ENCODE data around the gene CLCN7.

Gene CLCN7

GRCh38 chr16:1460602-1461138 is 14.2 kb downstream of the CLCN7 start:
- no peak for DNase-seq

DNA sequence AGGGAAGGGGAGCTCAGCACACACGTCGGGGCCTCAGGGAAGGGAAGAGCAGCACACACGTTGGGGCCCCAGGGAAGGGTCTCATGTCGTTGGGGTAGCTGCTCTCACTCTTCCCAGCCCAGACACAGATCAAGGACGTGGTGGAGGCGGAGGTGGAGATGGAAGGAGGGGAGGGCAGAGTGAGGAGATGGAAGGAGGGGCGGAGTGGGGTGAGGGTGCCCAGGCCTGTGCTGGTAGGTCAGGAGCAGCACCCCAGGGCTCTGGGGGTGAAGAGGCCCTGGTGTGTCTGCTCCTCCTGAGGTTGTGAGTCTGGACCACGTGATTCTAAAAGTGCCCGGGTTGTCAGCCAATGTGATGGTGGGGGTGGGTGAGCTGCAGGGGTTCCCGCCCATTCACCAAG is 14.9 kb downstream of the CLCN7 start:
- DNase-seq: no peak

DNA sequence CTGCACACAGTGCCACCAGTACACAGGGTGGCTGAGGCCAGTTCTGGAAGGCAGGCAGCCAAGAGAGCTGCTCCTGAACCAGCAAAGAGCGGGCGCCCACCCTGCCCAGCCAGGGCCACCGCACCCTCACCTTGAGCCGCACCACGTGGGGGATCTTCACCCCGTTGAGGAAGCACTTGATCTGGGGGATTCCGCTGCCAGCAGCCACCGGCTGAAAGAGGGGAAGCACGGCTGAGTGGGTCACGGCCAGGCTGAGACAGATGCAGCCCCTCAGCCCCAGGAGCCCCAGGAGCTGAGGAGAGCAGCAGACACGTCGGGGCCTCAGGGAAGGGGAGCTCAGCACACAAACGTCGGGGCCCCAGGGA is 15.9 kb downstream of the CLCN7 start:
- no peak for DNase-seq

- DNase-seq: no peak
These were observed 16.4 kb downstream of the CLCN7 start for GRCh38 chr16:1458336-1458976.

DNA sequence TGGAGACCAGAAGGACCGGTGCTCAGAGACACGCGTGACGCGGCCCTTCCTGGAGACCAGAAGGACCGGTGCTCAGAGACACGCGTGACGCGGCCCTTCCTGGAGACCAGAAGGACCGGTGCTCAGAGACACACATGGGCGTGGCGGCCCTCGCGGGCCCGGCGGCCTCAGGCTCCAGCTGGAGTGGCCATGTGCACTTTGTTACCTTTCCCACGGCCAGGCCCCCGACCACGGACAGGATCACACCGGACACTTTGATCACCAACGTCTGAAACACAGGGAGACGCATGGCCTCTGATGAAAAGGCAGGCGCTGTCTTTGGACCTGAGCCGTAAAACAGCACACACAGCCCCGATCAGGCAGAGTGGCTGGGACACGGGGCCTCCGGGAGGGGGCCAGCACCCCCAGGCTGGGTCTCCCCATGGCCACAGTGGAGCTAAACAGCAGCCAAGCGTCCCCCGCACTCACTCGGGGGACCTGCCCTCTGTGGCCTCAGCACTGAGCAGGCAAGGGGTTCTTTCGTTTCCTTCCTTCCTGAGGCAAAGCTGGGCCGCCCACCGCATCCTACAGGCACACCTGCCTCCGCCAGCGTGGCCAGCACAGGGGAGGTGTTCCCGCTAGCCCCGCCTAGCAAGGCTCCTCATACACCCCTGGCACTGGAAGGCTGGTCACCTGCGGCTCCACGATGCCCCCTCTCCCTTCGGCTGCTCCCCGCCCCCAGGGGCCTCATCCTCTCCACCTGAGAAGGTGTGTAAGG is 17.2 kb downstream of the CLCN7 start:
- DNase-seq: no peak

DNA sequence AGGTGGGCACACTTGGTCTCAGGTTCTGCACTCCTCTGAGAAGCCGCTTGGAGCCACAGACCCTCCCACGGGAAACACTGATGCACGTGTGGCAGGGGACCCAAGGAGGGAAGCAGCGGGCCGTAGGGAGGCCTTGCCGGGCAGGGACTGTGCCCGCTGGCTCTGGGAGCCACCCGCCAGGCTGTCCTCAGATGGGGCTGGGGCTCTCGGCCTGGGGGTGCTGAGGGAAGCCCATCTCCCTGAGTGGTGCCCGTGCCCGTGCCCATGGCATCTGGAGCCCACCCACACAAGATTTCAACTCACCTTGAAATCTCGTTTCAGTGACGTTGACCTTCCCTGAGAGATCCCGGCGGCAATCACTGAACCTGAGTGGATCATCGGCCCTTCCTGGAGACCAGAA is 17.9 kb downstream of the CLCN7 start:
- no peak for DNase-seq

DNA sequence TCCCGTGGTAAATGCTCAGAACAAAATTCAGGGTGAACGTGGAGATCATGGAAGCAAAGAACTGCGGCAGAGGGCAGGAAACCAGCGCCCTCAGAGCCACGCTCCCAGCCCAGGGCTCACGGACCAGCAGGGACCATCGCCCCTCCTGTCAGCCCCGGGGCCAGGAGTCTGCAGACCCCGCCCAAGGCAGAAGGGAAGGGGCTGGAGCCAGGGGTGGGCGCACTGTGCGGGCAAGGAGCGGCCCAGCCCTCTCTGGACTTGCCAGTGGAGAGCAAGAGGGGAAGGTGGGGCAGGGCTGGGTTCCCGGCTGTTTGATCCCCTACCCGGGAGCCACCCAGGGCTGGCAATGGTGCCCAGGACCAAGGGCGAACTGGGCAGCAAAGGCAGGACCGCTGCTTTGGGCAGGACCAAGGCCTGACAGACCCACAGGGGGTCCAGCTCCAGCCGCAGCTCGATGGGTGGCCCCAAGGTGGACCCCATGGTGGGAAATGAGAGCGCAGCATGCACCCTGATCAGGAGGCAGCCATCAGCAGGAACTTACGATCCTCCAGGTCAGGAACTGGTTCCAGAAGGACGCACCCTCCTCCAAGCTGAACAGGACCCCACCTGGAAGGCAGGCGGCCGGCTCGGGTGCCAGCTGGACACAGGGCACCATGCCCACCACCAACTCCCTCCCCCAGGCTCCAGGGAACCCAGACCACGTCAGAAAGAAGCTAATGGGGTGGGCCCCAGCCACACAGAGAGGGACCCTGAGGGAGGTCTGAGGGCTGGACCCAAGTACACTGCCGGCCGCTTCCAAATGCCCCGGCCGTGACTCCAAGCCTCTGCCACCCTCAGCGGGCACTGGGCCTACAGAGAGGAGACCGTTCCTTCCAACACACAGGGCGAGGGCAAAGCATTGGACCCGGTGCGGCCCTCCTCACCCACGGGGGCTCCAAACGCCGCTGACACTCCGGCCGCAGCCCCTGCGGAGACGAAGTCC is 19.3 kb downstream of the CLCN7 start:
- no peak for DNase-seq

DNA sequence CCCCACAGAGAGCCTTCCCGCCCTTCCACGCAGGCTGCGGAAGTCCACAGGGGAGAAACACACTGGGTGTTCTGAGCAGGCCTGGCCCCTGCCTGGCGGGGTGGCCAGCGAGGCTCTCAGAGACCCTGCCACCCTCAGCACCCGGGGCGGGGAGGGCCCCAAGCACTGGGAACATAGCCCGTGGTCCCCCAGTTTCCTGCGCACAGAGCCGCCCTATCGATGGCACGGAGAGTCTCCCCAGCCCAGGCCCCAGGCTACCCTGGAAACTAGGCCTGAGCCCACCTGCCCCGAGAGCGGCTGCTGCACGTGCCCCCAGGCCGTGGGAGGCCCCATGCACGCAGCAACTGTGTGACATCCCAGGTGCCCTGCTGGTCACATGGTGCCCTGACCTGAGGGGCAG is 20.3 kb downstream of the CLCN7 start:
- DNase-seq: no peak

GRCh38 chr16:1453316-1453715 is 21.5 kb downstream of the CLCN7 start:
- DNase-seq: no peak

- DNase-seq: no peak
These were observed 22.3 kb downstream of the CLCN7 start for GRCh38 chr16:1452530-1452929.

DNA sequence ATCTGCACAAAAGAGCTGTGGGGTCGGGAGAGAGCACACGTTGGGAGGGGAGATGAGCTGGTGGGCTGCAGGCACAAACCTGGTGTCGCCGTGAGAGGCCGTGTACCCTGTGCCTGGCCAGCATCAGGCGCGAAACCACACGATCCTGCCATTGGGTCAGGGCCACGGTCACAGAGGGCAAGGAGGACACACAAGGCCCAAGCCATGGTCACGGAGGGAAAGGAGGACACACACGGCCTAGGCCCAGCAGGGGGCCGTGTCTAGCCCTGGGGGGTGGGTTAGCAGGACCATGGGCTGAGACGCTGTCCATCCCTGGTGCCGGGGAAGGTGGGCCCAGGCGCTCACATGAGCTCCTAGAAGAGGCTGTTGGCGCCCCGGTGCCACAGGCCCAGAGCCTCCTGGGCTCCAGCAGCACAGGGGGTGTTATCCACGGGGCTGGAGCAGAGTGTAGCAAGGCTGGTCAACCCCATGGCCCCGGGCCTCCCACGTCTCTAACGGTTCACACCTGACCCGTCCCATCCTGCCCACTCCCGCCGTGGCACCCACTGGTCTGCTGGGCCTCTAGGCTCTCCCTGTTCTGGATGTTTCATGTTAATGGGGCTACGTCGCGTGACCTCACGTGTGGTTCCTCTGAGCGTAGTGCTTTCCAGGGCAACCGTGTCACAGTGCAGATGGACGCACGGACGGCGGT is 23.0 kb downstream of the CLCN7 start:
- DNase-seq: no peak

DNA sequence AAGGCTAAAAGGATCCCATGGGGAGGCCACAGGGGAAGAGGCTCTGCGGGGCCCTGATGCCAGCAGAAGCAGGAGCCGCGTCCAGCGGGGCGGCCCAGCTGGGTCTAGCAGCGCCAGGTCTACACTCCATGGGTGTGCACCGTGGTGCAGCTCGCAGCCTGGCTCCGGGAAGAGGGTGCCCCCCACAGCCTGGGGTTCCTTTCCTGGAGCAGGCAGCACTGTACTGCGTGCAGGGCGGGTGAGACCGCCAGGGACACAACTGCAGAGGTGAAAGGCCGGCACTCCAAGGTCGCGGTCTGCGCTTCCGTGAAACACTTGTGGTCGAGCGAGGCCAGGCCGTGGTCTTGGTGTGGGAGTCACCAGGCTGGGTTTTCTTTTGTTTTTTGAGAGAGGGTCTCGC is 24.0 kb downstream of the CLCN7 start:
- DNase-seq: no peak

GRCh38 chr16:1450218-1450617 is 24.6 kb downstream of the CLCN7 start:
- no peak for DNase-seq

GRCh38 chr16:1449201-1449788 is 25.5 kb downstream of the CLCN7 start:
- DNase-seq: no peak

DNA sequence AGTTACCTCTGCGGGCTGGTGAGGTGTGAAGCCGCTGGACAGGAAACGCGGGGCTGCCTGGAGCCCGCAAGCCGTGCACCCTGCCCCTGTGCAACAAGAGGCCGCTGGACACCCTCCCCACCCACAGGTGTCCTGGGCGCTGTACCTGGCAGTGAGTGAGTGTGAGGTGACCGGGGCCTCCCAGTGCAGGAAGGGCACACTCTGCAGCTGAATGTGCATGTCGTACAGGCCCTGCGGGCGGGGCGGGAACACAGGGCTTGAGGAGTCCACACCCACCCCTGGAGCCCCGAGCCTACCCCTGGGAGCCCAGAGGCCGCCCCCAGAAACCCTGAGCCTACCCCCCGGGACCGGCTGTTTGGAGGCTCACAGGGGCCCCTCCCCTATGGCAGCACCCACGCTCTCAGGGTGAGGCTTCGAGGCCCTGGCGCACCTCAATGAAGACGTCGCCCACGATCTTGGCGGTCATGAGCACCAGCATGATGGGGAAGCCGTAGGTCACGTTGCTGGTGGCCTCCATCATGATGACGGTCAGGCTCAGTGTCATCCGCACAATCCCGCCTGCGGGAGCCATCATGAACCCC is 26.2 kb downstream of the CLCN7 start:
- DNase-seq: no peak

DNA sequence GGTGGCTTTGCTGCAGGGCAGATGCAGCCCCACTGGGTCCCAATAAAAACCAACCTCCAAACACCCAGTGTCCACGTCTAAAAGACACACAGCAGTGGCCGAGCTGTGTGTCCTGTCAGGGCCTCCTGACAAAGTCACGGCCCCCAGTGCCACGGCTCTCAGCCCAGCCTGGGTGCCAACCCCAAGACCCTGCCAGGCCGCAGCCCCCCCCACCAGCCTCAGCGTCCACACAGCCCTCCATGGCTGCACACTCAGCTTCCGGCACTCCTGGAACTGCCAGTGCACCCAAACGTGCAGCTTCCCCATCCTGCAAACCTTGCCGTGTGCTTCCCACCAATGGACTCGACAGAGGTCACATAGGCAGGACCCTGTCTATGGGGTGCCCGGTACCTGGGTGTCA is 26.9 kb downstream of the CLCN7 start:
- DNase-seq: no peak

DNA sequence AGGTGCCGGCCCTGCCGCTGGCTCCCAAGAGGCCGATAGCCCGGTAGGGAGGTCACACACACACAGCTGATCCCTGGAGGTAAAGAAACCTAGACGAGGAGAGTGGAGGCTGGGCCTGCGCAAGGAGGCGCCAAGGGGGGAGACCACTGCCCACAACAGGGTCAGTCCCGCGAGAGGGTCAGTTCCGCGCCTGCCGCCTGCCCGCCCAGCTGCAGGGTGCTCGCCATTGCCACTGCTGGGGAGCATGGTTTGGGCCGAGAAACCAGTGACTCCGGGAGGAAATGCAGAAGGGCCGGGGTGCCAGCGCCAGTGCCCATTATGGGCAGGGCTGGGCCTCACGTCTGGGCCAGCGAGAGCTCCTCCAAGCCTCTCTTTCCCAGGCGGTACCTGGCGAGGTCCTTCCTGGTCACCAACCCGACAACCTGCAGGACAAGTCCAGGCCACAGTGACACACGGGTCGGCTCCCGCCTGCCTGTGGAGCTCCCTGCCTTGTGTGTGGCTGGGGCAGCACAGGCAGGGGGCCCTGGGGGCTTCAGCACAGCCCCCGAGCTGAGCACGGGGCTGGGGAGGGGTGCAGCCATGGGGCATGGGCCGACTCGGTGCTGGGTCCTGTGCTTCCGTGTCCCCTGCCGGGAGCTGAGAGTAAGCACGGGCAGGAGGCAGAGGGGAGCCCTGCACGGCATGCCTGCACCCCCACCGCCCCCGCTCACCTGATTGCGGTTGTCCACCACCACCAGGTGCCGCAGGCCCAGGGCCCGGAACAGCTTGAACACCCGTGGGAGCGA is 28.3 kb downstream of the CLCN7 start:
- DNase-seq: no peak

GRCh38 chr16:1445518-1446203 is 29.2 kb downstream of the CLCN7 start:
- DNase-seq: no peak

- DNase-seq: no peak
These were observed 29.9 kb downstream of the CLCN7 start for GRCh38 chr16:1444730-1445517.

Data from NCI-H2107 (cell line).